GM19455 (cell line): ENCODE results near the gene TNS3.
"Not testable (repeated sequence)": the region's sequence is repeated elsewhere in the genome, so short reads cannot be mapped to it uniquely, and the experiment has no call there.

Experiments
- ATAC-seq: cut with Tn5 transposase; IDR thresholded peaks from one replicate; pipeline ENCODE4 v1.9.1; 2021; ENCODE audit not compliant: unreplicated experiment

The TNS3 gene

GRCh38 chr7:47454974-47455871 is 126.7 kb downstream of the TNS3 start:
- ATAC-seq: no peak

- ATAC-seq: no peak
These were observed 127.6 kb downstream of the TNS3 start for GRCh38 chr7:47454069-47454973.

- no peak for ATAC-seq
These were observed 128.5 kb downstream of the TNS3 start for GRCh38 chr7:47453093-47454061.

GRCh38 chr7:47452715-47453092 is 129.2 kb downstream of the TNS3 start:
- no peak for ATAC-seq

- no peak for ATAC-seq
These were observed 129.6 kb downstream of the TNS3 start for GRCh38 chr7:47452295-47452694.

- no peak for ATAC-seq
These were observed 130.1 kb downstream of the TNS3 start for GRCh38 chr7:47451851-47452205.

- ATAC-seq: no peak
These were observed 131.9 kb downstream of the TNS3 start for GRCh38 chr7:47449810-47450590.

- no peak for ATAC-seq
These were observed 132.9 kb downstream of the TNS3 start for GRCh38 chr7:47448971-47449370.

- no peak for ATAC-seq
These were observed 134.1 kb downstream of the TNS3 start for GRCh38 chr7:47447621-47448349.

- no peak for ATAC-seq
These were observed 134.9 kb downstream of the TNS3 start for GRCh38 chr7:47446871-47447466.

GRCh38 chr7:47444376-47445098 is 137.4 kb downstream of the TNS3 start:
- no peak for ATAC-seq

- ATAC-seq: no peak
These were observed 138.9 kb downstream of the TNS3 start for GRCh38 chr7:47443049-47443448.

- no peak for ATAC-seq
These were observed 139.4 kb downstream of the TNS3 start for GRCh38 chr7:47442605-47442865.

GRCh38 chr7:47441796-47442604 is 139.9 kb downstream of the TNS3 start:
- ATAC-seq: no peak

- ATAC-seq: not testable (repeated sequence)
These were observed 140.9 kb downstream of the TNS3 start for GRCh38 chr7:47441048-47441447.

- ATAC-seq: no peak
These were observed 141.6 kb downstream of the TNS3 start for GRCh38 chr7:47440320-47440719.

GRCh38 chr7:47439181-47439667 is 142.7 kb downstream of the TNS3 start:
- ATAC-seq: no peak
